Ureter (tissue), 1 donor: ENCODE measurements around the gene ANKRD6. TPM values are rescaled to one million over a fixed set of nuclear protein-coding genes. Genes with fewer than 3 reads are reported as not detected.

Source experiments
- DNase-seq: peaks from one replicate; pipeline ENCODE4 v3.0.0-alpha.2; 2020; ENCODE audit warnings: low spot score
- total RNA-seq: library from RNA; stranded (reverse); gene quantifications from one replicate; pipeline ENCODE4 v1.2.4, GENCODE V29; 2023
- donor health status: DM: yes; HTN: yes; CAD: no.

ANKRD6 gene
- total RNA-seq, 1 donor from 2014 or later = 34.3 TPM

GRCh38 chr6:89657445-89658158, 224.7 kb downstream of the ANKRD6 start:
- no peak for DNase-seq

GRCh38 chr6:89660981-89661380, 228.0 kb downstream of the ANKRD6 start:
- DNase-seq = no peak

- DNase-seq = no peak
These were observed 228.6 kb downstream of the ANKRD6 start for GRCh38 chr6:89661559-89661958.

GRCh38 chr6:89662659-89663223, 229.8 kb downstream of the ANKRD6 start:
- no peak for DNase-seq

DNA sequence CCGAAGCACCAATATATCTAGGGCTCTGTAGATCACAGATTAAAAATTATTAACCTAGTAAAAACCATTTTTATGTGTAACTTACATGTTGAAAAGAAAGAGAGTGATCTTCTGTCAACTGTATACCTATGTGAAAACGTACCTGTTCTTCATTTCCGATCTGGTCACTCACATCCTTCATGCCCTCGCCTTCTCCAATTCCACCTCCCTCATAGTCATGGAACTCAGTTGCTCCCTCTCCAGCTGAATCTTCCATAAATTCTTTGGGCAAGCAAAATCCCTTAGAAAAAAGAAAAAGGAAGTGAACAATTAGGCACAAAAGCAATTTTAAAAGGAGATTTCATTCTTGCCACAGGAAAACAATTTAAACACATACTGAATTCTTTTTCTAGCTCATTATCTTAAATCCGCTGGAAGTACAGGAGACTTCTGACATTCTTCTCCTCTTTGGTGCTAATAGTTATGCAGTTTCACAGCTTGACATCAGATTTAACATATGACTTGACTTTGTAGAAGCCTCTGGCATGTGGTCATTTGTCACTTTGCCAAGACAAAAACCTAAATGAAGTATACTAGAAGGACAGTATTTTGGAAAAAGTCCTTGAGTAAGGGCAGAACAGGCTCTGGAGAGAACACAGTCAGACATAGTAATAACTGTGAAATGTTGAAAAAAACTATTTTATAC, 235.1 kb downstream of the ANKRD6 start:
- no peak for DNase-seq

DNA sequence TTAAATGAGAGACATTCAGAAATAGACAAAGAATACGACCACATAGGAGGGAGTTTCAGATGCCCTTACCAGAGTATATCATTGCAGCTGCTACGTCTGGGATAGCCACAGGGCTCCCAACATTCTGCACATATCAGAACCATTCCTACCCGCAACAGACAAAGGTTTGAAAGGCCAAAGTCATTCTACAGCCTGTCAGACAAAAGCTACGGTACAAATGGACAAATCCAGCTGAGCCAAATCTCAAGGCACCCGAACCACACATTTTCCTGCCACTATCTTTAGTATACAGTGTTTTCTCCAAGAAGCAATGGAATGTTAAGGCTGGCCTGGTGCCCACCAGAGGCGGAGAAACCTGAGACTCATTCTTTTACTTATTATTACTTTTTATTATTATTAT, 236.1 kb downstream of the ANKRD6 start:
- no peak for DNase-seq

GRCh38 chr6:89670935-89671565, 238.1 kb downstream of the ANKRD6 start:
- no peak for DNase-seq

DNA sequence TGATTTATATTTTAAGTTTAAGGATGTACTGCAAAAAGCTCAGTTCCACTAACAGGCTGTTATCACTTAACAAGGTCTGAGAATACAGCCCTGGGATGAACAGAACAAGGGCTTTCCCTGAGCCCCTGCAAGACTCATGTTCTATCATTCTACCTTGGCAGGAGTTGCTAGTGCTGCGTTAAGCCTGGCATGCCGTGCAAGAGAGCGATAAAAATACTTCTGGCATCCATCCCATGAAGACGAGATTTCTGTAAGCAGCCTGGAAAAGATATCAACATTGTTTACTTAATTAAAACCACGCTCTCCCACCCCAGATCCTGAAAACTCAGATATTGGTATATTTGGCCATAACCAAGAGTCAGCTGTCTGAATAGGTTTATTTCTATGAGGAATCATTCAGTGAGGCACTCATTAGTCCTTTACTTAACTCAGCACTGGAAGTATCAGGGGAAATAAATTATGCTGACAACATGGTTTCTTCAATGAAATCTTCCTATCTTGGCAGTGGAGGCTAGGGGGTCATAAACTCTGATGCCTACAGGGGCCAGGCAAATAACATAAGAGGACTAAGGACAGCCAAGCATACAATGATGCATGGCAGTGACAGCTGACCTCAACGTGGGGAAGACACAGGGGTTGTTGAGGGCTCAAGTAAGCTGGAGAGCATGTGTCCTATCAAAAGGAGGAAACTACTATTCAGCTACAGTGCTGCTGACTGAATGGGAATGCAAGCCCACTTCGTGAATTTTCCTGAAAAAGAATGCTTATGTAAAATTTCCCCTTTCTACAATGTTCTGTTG, 243.2 kb downstream of the ANKRD6 start:
- DNase-seq = no peak

DNA sequence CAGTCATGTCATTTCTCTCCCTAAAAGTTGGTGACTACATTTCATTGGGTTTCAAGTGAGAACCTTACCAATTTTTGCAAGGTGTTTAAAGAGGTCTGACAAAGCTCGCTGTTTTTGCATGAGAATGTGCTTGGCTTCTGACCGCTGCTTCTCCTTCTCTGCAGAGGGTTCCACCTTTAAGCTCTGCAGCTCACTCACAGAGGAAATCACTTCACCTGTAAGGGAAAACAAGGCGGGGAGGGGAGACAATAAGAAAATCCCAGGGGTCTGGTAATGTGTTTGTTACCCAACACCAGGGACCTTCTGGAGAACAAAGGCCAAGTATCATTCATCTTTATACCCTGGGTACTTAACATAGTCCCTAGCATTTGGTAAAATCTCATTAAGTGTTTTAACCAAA, 245.6 kb downstream of the ANKRD6 start:
- no peak for DNase-seq

- no peak for DNase-seq
These were observed 246.5 kb downstream of the ANKRD6 start for GRCh38 chr6:89679215-89680120.

- DNase-seq = no peak
These were observed 247.2 kb downstream of the ANKRD6 start for GRCh38 chr6:89680150-89680549.

DNA sequence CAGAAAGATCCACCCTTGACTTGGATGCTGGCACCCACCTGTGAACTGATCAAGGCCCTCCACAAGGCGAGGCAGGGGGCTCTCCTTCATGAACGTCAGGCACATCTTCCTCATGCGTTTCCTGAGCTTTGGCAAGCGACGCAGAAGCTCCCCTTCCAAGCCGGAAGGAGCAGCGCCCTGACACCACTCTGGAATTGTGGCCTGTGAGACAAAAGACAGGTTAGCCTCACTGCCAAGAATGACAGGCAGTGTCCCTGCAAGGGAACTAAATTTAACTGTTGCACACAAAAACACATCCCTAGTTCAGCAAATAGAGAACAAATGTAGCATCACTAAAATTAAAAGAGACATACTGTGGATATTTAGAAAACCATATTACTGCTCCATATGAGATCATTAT, 247.6 kb downstream of the ANKRD6 start:
- no peak for DNase-seq

DNA sequence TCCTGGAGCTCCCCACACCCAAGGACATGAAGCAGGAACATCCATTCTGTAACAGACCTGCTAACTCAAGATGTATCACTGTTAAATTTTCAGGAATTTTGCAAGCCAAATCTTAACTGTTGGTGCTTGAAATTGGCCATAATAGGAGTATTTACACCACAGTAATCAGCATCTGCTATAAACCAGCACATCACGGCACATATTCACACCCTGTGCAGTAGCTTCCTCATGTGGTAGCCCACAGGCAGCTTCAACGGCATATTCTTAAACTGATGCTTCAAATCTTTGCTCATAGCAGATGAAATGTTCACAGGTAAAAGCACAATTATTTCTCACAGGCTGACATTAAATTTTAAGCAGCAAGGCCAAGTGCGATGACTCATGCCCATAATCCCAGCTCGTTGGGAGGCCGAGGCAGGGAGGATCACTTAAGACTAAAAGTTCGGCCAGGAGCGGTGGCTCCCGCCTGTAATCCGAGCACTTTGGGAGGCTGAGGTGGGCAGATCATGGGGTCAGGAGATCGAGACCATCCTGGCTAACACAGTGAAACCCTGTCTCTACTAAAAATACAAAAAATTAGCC, 249.1 kb downstream of the ANKRD6 start:
- no peak for DNase-seq

GRCh38 chr6:89682991-89683390, 250.0 kb downstream of the ANKRD6 start:
- DNase-seq = no peak

Other genes with a start within 250 kb of the ANKRD6 start
- not detected for gene GABRR1, start 215.8 kb upstream of the ANKRD6 start, total RNA-seq
- gene GABRR2, start 117.9 kb upstream of the ANKRD6 start, total RNA-seq = 0.73 TPM
- gene UBE2J1, start 80.4 kb upstream of the ANKRD6 start, total RNA-seq = 38.8 TPM
- gene RRAGD, start 20.9 kb upstream of the ANKRD6 start, total RNA-seq = 14.6 TPM
- gene LYRM2, start 205.6 kb downstream of the ANKRD6 start, total RNA-seq = 57.1 TPM